DOHH2 (cell line): ENCODE results near the gene GYS2.

ENCODE experiments used
- H3F3A ChIP-seq: fragments of 200-600 bp; sonication (generic), shearing (Covaris generic); 2 replicates; pipeline ENCODE4 v1.6.0; 2016; ENCODE audit warnings: antibody characterized with exemption, mild to moderate bottlenecking; ENCODE audit not compliant: control insufficient read depth, insufficient read depth
- H3K27ac ChIP-seq: fragments of 200-600 bp; sonication (generic); 2 replicates; pipeline ENCODE4 v1.5.1; 2014; ENCODE audit warnings: low read depth, mild to moderate bottlenecking, low read length, moderate library complexity
- H3K27me3 ChIP-seq: fragments of 200-600 bp; sonication (generic); 2 replicates; pipeline ENCODE4 v1.6.1; 2014; ENCODE audit warnings: mild to moderate bottlenecking, low read length, mixed read lengths; ENCODE audit not compliant: control insufficient read depth
- H3K36me3 ChIP-seq: fragments of 200-600 bp; sonication (generic); 2 replicates; pipeline ENCODE4 v1.6.1; 2014; ENCODE audit warnings: mild to moderate bottlenecking, low read length, moderate library complexity, mixed read lengths; ENCODE audit not compliant: control insufficient read depth
- H3K4me1 ChIP-seq: fragments of 200-600 bp; sonication (generic); 2 replicates; pipeline ENCODE4 v1.6.1; 2014; ENCODE audit warnings: mild to moderate bottlenecking, low read length, mixed read lengths; ENCODE audit not compliant: control insufficient read depth
- H3K4me2 ChIP-seq: fragments of 200-600 bp; sonication (generic); 2 replicates; pipeline ENCODE4 v1.6.0; 2014; ENCODE audit warnings: mild to moderate bottlenecking, low read length, moderate library complexity
- H3K4me3 ChIP-seq: fragments of 200-600 bp; sonication (generic); 2 replicates; pipeline ENCODE4 v1.5.1; 2014; ENCODE audit warnings: mild to moderate bottlenecking, low read length, mixed read lengths
- H3K79me2 ChIP-seq: fragments of 200-600 bp; sonication (generic); 2 replicates; pipeline ENCODE4 v1.6.1; 2014; ENCODE audit warnings: mild to moderate bottlenecking, low read length, mixed read lengths; ENCODE audit not compliant: control insufficient read depth
- H3K9me2 ChIP-seq: fragments of 200-600 bp; sonication (generic); replicated peaks from 2 replicates; pipeline ENCODE4 v1.6.1; 2014; ENCODE audit warnings: mild to moderate bottlenecking, low read length, mixed read lengths; ENCODE audit not compliant: control insufficient read depth
- H3K9me3 ChIP-seq: fragments of 200-600 bp; sonication (generic); 2 replicates; pipeline ENCODE4 v1.6.1; 2014; ENCODE audit warnings: antibody characterized with exemption, low read length, mixed read lengths; ENCODE audit not compliant: control insufficient read depth, insufficient read depth
- H4K20me1 ChIP-seq: fragments of 200-600 bp; sonication (generic); 2 replicates; pipeline ENCODE4 v1.6.0; 2014; ENCODE audit warnings: low read depth, mild to moderate bottlenecking, antibody characterized with exemption, low read length, moderate library complexity; ENCODE audit not compliant: control insufficient read depth, insufficient read depth
- EZH2phosphoT487 ChIP-seq: fragments of 200-600 bp; sonication (generic); IDR thresholded peaks from 2 replicates; pipeline ENCODE4 v1.6.1; 2017; ENCODE audit warnings: borderline replicate concordance, mild to moderate bottlenecking, antibody characterized with exemption, low read length, moderate library complexity, mixed read lengths
- TF ChIP-seq, protein P1 (sequence below): fragments of 200-600 bp; sonication (generic); IDR thresholded peaks from one replicate; pipeline ENCODE4 v1.5.1; 2014; ENCODE audit warnings: antibody characterized with exemption, mild to moderate bottlenecking, low read depth, low read length; ENCODE audit not compliant: poor library complexity, severe bottlenecking

Gene GYS2

DNA sequence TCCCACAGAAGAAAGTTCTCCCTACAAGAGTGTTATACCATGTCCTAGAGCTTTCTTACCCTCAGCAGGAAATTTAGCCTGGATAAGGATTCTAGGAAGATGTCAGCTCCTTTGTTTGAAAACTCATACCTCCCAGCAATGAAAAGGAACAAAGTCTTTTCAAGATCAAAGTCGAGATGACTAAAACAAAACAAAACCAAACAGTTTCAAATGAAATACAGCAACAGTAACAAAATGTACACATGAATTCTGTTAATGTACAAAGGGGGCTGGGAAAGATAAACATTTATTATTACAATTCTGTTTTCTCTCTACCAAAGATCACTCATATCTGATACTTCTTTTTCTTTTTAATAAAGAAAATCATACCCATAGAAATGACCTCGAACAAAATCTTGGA lies 41.8 kb downstream of the GYS2 start:
- H3K4me2 ChIP-seq = no peak overlapping the region

DNA sequence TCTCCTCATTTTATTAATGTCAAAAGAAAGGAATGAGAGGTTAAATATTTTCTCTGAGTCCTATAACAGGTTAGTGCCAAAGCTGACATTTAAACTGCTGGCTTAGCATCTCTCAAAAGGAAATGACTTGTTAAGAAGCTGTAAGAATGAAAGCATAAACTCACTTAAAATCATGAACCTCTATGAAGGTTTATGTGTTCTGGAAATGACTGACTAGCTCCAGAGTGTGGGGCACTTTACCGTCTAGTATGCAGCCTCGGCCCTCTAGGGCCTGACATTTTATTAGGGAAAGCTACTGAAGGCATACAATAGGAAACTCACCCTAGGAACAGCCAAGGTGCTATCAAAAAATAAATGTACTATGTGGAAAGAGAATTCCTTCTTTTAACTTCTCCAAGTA lies 43.5 kb downstream of the GYS2 start:
- Histone ChIP-seq H4K20me1 (no peaks in the 10 kb centered on the region), H3K27me3 (no peaks in the 10 kb centered on the region), H3K36me3 (no peaks in the 10 kb centered on the region), H3K79me2 (no peaks in the 10 kb centered on the region), H3K4me2 (no peak overlapping the region), H3K9me2 (no peaks in the 10 kb centered on the region), H3K9me3 (no peaks in the 10 kb centered on the region), H3F3A (no peaks in the 10 kb centered on the region), H3K4me3 (no peak overlapping the region), H3K4me1 (no peaks in the 10 kb centered on the region), H3K27ac (no peak overlapping the region)
- no peak for TF ChIP-seq EZH2phosphoT487
- TF ChIP-seq, protein P1, sequence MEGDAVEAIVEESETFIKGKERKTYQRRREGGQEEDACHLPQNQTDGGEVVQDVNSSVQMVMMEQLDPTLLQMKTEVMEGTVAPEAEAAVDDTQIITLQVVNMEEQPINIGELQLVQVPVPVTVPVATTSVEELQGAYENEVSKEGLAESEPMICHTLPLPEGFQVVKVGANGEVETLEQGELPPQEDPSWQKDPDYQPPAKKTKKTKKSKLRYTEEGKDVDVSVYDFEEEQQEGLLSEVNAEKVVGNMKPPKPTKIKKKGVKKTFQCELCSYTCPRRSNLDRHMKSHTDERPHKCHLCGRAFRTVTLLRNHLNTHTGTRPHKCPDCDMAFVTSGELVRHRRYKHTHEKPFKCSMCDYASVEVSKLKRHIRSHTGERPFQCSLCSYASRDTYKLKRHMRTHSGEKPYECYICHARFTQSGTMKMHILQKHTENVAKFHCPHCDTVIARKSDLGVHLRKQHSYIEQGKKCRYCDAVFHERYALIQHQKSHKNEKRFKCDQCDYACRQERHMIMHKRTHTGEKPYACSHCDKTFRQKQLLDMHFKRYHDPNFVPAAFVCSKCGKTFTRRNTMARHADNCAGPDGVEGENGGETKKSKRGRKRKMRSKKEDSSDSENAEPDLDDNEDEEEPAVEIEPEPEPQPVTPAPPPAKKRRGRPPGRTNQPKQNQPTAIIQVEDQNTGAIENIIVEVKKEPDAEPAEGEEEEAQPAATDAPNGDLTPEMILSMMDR = no peak

More for the DNA sequence above, 41.8 kb downstream of the GYS2 start:
- Histone ChIP-seq H3K4me3 (no peak overlapping the region), H3K79me2 (no peaks in the 10 kb centered on the region), H3K36me3 (no peaks in the 10 kb centered on the region), H4K20me1 (no peaks in the 10 kb centered on the region), H3K9me2 (no peaks in the 10 kb centered on the region), H3K9me3 (no peaks in the 10 kb centered on the region), H3K4me1 (no peaks in the 10 kb centered on the region), H3K27me3 (no peaks in the 10 kb centered on the region), H3F3A (no peaks in the 10 kb centered on the region), H3K27ac (no peak overlapping the region)
- no peak for TF ChIP-seq EZH2phosphoT487
- TF ChIP-seq, protein P1 = no peak

DNA sequence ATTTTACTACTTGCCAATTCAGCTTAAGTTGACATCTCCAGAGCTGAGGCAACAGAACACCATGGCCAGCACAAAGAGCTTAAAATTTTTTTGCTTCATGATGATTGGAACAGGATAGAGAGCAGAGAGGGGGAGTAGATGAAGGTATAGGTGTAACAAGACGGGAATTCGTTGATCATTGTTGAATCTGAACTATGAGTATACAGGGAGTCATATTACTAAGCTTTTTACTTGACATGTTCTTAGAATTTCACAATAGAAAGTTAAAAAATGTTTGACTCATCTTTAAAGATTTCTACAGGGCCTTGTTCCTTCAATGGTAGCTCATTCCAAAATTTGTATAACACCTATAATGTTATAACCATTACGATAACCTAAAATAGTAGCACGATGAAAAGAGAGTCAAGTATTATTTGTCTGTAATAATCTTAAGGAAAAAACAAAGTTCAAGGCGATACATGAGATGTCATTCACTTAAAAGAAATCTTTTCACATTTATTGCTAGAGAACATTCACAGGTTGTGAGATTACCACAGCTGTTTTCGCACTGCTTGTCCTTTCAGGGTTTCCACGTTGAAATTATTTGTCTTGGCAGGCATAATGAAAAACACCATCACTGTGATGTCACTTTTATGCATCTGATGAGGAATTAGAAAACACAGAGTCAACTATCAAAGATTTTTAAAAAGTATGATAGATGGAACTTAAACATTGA lies 44.6 kb downstream of the GYS2 start:
- H3K4me3 ChIP-seq = no peak overlapping the region
- no peak overlapping the region for H3K4me2 ChIP-seq
- no peaks in the 10 kb centered on the region for H3K9me2 ChIP-seq
- no peak overlapping the region for H3K27ac ChIP-seq
- no peaks in the 10 kb centered on the region for H3K36me3 ChIP-seq
- H3K79me2 ChIP-seq = no peaks in the 10 kb centered on the region
- H3K9me3 ChIP-seq = no peaks in the 10 kb centered on the region
- no peak for TF ChIP-seq EZH2phosphoT487
- TF ChIP-seq, protein P1 = no peak
- H4K20me1 ChIP-seq = no peaks in the 10 kb centered on the region
- H3K27me3 ChIP-seq = no peaks in the 10 kb centered on the region
- H3K4me1 ChIP-seq = no peaks in the 10 kb centered on the region
- H3F3A ChIP-seq = no peaks in the 10 kb centered on the region
